Mesodermal cell (in vitro differentiated cells): ENCODE data around the gene NPIPB2. TPM values are rescaled to one million over a fixed set of nuclear protein-coding genes. Genes with fewer than 3 reads are reported as not detected.
"Not testable (repeated sequence)": the region's sequence is repeated elsewhere in the genome, so short reads cannot be mapped to it uniquely, and the experiment has no call there.

Experiments used
- H3K27ac ChIP-seq: 2 replicates; pipeline ENCODE4 v1.7.0; 2013; ENCODE audit warnings: mild to moderate bottlenecking, low read depth, low read length, moderate library complexity; ENCODE audit not compliant: severe bottlenecking
- H3K36me3 ChIP-seq: 2 replicates; pipeline ENCODE4 v1.7.1; 2013; ENCODE audit warnings: mild to moderate bottlenecking, low read length, moderate library complexity; ENCODE audit not compliant: control insufficient read depth, insufficient read depth
- H3K4me1 ChIP-seq: one replicate; pipeline ENCODE4 v1.7.1; 2013; ENCODE audit warnings: mild to moderate bottlenecking, low read length; ENCODE audit not compliant: insufficient read depth, control insufficient read depth, poor library complexity, severe bottlenecking
- H3K4me3 ChIP-seq: 2 replicates; pipeline ENCODE4 v1.7.0; 2013; ENCODE audit warnings: low read length, control low read depth, mild to moderate bottlenecking; ENCODE audit not compliant: insufficient read depth, poor library complexity, severe bottlenecking; ENCODE audit errors: extremely low read depth
- H3K9me3 ChIP-seq: 2 replicates; pipeline ENCODE4 v1.7.1; 2013; ENCODE audit warnings: mild to moderate bottlenecking, low read length, moderate library complexity; ENCODE audit not compliant: control insufficient read depth
- WGBS, 2 experiments: methylation state at CpG; one replicate each; pipeline ENCODE4 v1.1.5; 2013; ENCODE audit warnings: missing lambda C conversion rate in 2 of 2; ENCODE audit not compliant: insufficient coverage in 2 of 2; 5-methylcytosine and 5-hydroxymethylcytosine counted together
- polyA plus RNA-seq, 2 experiments: library from polyadenylated mRNA; stranded (reverse); fragments of 50-300 nt; gene quantifications; one replicate each; pipeline ENCODE4 v1.2.3, GENCODE V29; 2013

NPIPB2 gene
- polyA plus RNA-seq (2013, experiment 1 of 2) = 4.2 TPM
- 1.7 TPM for polyA plus RNA-seq (2013, experiment 2 of 2)

GRCh38 chr16:11941945-11942344, at the start of gene NPIPB2:
Gene NPIPB2 (minus strand): TSS chr16:11942045. CDS start chr16:11942045, 0 bp downstream.
- H3K4me3 ChIP-seq, H3K36me3 ChIP-seq, H3K27ac ChIP-seq, H3K9me3 ChIP-seq, H3K4me1 ChIP-seq: not testable (repeated sequence)
- no CpG with 5 or more reads among the region's 4 CpGs for WGBS, 2 experiments

GRCh38 chr16:11990702-11991390, 49.0 kb upstream of the NPIPB2 start:
- Histone ChIP-seq H3K36me3 (no peaks in the 10 kb centered on the region), H3K4me1 (peaks cover 7% of the 10 kb centered on the region), H3K9me3 (no peaks in the 10 kb centered on the region), H3K4me3 (no peak overlapping the region), H3K27ac (no peak overlapping the region)
- 93 to 96% methylated on average over 6 to 7 of the region's 11 CpGs for WGBS, 2 experiments

DNA sequence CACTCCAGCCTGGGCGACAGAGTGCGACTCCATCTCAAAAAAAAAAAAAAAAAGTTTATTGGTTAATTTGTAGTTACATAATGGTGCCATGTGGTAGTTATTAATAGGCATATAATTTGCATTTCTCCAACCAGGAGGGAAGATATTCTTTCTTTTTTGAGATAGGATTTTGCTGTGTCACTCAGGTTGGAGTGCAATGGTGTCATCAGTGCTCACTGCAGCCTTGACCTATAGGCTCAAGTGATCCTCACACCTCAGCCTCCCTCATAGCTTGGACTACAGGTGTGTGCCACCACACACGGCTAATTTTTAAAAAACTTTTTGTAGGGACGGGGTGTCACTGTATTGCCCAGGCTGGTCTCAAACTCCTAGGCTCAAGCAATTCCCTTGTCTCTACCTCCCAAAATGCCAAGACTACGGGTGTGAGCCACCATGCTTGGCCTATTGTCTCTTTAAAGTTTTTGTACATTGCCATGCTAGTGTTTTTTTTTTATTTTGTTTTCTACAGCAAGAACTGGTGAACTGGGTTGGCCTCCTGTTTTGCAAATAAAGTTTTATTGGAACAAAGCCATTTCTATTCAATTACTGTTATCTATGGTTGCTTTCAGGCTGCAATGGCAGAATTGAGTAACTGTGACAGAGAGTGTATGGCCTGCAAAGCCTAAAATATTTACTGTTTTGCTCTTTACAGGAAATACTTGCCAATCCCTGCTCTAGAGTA, 46.6 kb upstream of the NPIPB2 start:
- H3K36me3 ChIP-seq = no peaks in the 10 kb centered on the region
- no peaks in the 10 kb centered on the region for H3K9me3 ChIP-seq
- H3K27ac ChIP-seq = no peak overlapping the region
- H3K4me3 ChIP-seq = no peak overlapping the region
- WGBS, 2 experiments = 32 to 50% methylated on average over 2 of the region's 5 CpGs
- H3K4me1 ChIP-seq = no peaks in the 10 kb centered on the region

- WGBS, 2 experiments = 87 to 94% methylated on average over 5 to 6 of the region's 12 CpGs
- no peaks in the 10 kb centered on the region for H3K9me3 ChIP-seq
- no peak overlapping the region for H3K4me3 ChIP-seq
- H3K27ac ChIP-seq = no peak overlapping the region
- H3K4me1 ChIP-seq = peaks cover 5% of the 10 kb centered on the region
- H3K36me3 ChIP-seq = no peaks in the 10 kb centered on the region
Measured at GRCh38 chr16:11986521-11987057, 44.7 kb upstream of the NPIPB2 start.

DNA sequence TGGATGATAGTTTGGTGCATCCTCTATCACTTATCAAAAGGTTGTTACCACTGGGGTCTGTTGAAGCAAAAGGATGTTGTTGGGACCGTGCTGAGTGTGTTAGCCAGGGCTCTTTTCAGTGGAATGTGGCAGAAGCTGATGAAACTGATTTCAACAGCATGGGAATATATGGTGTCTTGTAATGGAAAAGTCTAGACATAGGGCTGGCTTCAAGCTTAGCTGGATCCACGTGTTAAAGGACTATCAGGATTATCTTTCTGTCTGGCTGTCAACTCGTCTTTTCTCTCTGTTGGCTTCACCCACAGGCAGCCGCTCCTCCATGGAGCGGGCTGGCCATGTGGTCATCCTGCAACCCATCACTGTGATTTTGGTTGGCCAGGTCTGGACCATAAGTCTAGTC, 43.4 kb upstream of the NPIPB2 start:
- Histone ChIP-seq H3K4me1 (peaks cover 5% of the 10 kb centered on the region), H3K9me3 (no peaks in the 10 kb centered on the region), H3K27ac (no peak overlapping the region), H3K4me3 (no peak overlapping the region), H3K36me3 (no peaks in the 10 kb centered on the region)
- 82 to 94% methylated on average over 4 of the region's 5 CpGs for WGBS, 2 experiments

DNA sequence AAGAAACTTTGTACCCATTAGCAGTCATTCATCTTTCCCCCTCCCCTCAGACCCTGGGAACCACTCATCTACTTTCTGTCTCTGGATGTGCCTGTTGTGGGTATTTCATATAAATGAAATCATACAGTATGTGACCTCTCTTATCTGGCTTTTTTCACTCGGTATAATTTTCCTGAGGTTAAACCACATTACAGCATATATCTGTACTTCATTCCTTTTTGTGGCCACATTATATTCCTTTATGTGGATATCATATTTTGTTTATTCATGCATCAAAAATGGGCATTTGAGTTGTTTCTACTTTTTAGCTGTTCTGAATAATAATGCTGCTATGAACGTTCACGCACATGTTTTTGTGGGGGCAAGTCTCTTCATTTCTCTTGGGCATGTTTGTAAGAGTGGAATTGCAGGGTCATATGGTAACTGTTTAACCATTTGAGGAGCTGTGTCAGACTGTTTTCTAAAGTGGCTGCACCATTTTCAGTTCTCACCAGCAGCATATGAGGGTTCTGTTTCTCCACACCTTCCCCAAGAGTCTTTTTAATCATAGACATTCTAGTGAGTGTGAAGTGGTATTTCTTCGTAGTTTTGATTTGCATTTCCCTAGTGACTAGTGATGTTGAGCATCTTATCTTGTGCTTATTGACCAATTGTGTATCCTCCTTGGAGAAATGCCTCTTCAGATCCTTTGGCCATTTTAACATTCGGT, 38.4 kb upstream of the NPIPB2 start:
- Histone ChIP-seq H3K9me3 (no peaks in the 10 kb centered on the region), H3K36me3 (no peaks in the 10 kb centered on the region), H3K4me3 (no peak overlapping the region), H3K27ac (no peak overlapping the region), H3K4me1 (peaks cover 13% of the 10 kb centered on the region)
- WGBS, 2 experiments = 92 to 95% methylated on average over 2 to 3 of the region's 5 CpGs

GRCh38 chr16:11979013-11979672, 37.3 kb upstream of the NPIPB2 start:
- Histone ChIP-seq H3K36me3 (no peaks in the 10 kb centered on the region), H3K27ac (no peak overlapping the region), H3K9me3 (no peaks in the 10 kb centered on the region), H3K4me3 (no peak overlapping the region), H3K4me1 (peaks cover 13% of the 10 kb centered on the region)
- 86 to 100% methylated on average over 1 to 6 of the region's 9 CpGs for WGBS, 2 experiments

DNA sequence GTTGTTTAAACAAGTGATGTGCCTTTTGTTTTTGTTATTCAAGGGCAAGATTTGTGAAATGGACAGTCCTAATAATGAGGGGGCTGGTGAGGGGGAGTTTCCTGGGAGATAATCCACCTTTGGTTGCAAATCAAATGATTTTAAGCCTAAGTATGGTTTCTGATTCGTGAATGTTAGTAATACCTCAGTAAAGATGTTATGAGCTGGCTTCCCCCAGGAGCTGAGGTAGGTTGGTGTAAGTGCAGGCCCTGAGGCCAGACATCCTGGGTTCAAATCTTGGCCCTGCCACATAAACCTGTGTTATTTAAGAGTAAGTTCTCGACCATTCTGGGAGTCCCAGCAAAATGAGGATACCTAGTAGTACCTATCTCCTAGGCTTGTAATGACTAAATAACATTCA, 36.2 kb upstream of the NPIPB2 start:
- Histone ChIP-seq H3K36me3 (no peaks in the 10 kb centered on the region), H3K27ac (no peak overlapping the region), H3K4me3 (no peak overlapping the region), H3K4me1 (peaks cover 13% of the 10 kb centered on the region), H3K9me3 (no peaks in the 10 kb centered on the region)
- WGBS, 2 experiments = 83 to 100% methylated on average over 1 of the region's 2 CpGs

- no peaks in the 10 kb centered on the region for H3K36me3 ChIP-seq
- WGBS, 2 experiments = 57 to 66% methylated on average over 6 to 7 of the region's 12 CpGs
- H3K27ac ChIP-seq = no peak overlapping the region
- peaks cover 13% of the 10 kb centered on the region for H3K4me1 ChIP-seq
- H3K9me3 ChIP-seq = no peaks in the 10 kb centered on the region
- peak overlapping the region; percentile 98 for H3K4me3 ChIP-seq
Measured at GRCh38 chr16:11977376-11978041, 35.7 kb upstream of the NPIPB2 start.

DNA sequence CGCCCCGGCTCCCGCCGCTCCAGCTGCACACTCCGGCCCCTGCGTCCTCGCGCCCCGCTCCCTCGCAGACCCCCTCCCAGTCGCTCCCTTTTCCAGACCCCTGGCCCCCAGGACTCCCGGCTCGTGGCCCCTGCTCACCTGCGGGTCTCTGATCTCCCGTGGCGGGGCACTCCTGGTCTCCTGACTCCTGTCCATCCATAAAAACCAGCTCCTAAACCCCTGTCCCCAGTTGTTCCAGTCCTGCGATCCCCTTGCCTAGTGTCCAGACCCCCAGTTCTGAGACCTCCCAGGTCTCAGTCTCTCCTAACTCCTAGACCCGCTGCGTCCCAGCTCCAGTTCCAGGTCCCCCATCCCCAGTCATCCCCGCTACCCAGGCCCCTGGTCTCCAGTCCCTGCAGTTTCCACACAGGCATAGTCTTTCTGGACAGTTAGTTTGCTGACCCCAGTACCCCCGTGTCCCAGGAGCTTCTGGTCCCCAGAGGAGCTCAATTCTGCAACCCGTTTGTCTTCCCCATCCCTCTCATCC, 35.1 kb upstream of the NPIPB2 start:
- H3K36me3 ChIP-seq = no peaks in the 10 kb centered on the region
- H3K9me3 ChIP-seq = no peaks in the 10 kb centered on the region
- H3K4me3 ChIP-seq = peak overlapping the region; percentile 98
- peaks cover 9% of the 10 kb centered on the region for H3K4me1 ChIP-seq
- no peak overlapping the region for H3K27ac ChIP-seq
- WGBS, 2 experiments = 0 to 1% methylated on average over 18 to 21 of the region's 22 CpGs
